CD4-positive, alpha-beta T cell treated with Interleukin-15 for 4 hours (primary cell): Measurements from ENCODE around the gene ATP5F1A.
"Not testable (repeated sequence)": the region's sequence is repeated elsewhere in the genome, so short reads cannot be mapped to it uniquely, and the experiment has no call there.

Experiments used
- DNase-seq: peaks from one replicate; pipeline ENCODE4 v3.0.0-alpha.2; 2020; ENCODE audit warnings: low spot score

ATP5F1A gene

DNA sequence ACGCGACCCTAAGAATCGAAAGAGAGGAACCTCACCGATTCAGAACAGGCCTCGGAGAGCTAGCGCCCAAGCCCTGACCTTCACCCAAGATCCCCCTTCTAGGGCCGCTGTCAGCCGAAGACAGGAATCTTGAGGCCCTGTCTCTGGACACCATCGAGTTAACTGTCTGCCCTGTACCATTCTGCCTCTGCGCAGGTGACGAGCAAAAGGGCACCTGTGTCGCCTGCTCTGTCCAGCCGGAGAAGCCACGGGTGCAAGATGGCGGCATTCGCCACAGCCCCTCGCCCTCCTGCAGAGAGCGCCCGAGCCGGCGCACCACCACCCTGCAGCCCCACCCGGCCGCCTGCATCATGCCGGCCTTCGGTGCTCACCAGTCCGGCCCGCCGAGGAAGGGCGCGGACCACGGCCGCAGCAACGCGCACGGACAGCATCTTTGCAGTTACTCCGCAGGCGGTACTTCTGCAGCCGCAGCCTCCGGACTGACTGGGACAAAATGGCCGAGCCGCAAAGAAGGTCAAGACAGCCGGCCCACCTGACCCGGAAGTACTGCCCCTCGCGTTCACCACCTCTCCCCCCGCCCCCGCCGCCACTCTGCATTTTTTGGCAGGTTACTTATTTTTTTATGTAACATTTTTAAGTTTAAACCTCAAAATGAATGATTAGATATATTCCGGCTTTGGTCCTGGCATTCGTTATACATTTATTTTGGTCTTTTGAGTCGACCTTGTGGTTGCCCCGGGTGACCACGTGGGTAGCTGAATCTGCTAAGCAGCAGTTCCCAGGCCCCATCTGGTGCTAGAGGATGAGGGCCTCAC lies at the start of gene ATP5F1A:
TSS of gene ATP5F1A (minus strand) at position 496 of the 815 bp plus-strand sequence. CDS start at position 431, 65 bp downstream.
- DNase-seq = peak; percentile 80

DNA sequence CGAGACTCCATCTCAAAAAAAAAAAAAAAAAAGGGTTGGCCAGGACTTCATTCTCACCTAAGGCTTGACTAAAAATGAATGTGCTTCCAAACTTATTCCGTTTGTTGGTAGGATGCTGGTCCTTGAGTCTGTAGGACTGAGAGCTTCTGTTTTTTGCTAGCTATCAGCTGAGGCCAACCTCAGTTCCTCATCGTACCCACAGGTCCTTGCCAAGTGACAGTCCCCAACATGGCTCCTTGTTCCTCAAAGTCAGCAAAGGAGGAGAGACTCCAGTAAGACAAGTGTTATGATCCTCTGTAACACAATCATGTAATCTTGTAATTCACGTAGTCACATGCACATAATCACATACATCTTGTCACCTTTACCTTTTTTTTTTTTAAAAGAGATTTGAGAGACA lies 43.1 kb upstream of the ATP5F1A start:
- DNase-seq = no peak

GRCh38 chr18:46140173-46140572 lies 42.1 kb upstream of the ATP5F1A start:
- DNase-seq = no peak

DNA sequence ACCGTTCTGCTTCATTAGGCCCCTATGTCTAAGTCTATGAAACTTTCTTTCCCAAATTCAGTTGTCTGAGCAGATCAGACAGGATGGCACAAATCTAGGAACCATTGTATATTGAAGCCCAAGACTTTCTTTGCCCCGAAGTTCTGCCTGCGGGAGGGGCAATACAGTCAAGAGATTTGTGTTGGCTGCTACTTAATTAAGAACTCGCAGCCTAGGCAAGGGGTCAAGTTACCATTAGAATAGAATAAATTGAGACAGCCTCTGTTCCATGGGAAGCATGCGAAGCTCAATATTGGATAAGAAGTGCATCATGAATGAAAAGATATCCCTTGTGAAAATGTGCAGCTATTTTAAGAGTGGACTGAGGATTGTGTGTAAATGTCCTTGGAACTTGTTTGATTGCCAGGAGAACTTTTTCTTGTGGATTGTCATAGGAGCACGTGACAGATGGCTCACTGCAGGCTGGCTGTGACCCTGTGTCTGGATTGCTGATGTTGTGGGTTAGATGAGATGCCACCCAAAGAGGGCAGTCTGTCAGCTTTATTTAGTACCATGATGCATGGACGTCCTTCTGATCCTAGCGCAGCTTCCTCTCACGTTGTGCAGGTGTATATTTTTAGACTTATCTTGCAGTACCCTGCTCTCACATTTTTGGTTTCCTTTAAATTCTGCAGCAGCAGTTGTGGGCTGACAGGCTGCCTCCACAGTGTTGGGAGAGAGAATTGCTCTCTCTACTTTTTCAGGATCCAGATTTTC lies 37.0 kb upstream of the ATP5F1A start:
- no peak for DNase-seq

- DNase-seq = no peak
Observed at GRCh38 chr18:46133534-46133933, 35.4 kb upstream of the ATP5F1A start.

DNA sequence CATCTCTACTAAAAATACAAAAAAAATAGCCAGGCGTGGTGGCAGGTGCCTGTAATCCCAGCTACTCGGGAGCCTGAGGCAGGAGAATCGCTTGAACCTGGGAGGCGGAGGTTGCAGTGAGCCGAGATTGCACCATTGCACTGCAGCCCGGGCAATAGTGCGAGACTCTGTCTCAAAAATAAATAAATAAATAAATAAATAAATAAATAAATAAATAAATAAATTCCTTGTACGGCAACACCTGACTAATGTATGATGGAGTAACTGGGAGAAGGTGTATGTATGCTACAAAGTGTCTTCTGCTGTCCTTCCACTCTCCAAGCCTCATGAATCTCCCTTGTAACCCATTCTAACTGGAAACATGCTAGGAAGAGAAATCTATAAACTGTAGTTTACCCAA lies 32.5 kb upstream of the ATP5F1A start:
- DNase-seq = not testable (repeated sequence)

DNA sequence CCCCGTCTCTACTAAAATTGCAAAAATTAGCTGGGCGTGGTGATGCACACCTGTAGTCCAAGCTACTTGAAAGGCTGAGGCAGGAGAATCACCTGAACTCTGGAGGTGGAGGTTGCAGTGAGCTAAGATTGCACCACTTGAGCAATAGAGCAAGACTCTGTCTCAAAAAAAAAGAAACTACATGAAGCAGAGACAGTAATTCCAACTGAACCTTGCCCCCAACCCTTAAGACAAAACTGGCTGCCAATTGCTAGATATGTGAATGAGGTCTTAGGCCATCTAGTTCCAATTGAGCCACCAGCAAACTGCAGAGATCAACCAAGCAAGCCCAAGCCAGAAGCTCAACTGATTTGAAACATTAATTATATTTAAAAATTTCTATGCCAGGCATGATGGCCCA lies 32.0 kb upstream of the ATP5F1A start:
- DNase-seq = no peak

DNA sequence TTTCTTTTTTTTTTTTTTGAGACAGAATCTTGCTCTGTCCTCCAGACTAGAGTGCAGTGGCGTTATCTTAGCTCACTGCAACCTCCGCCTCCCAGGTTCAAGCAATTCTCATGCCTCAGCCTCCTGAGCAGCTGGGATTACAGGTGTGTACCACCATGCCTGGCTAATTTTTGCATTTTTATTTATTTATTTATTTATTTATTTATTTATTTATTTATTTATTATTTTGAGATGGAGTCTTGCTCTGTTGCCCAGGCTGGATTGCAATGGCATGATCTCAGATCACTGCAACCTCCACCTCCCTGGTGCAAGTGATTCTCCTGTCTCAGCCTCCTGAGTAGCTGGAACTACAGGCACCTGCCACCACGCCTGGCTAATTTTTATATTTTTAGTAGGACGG lies 28.5 kb upstream of the ATP5F1A start:
- not testable (repeated sequence) for DNase-seq

GRCh38 chr18:46113751-46114150 lies 15.7 kb upstream of the ATP5F1A start:
- no peak for DNase-seq

- no peak for DNase-seq
Observed at GRCh38 chr18:46110406-46110805, 12.3 kb upstream of the ATP5F1A start.

DNA sequence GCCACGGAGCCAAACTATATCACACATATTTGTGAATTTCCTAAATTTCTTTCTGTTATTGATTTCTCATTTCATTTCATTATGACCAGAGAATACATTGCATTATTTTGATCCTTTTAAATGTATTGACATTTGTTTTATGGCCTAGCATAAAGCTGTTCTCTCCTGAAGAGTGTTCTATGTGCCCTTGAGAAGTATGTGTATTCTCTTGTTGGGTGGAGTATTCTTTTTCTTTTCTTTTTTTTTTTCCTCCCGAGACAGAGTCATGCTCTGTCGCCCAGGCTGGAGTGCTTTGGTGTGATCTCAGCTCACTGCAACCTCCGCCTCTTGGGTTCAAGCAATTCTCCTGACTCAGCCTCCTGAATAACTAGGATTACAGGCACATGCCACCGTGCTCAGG lies 11.3 kb upstream of the ATP5F1A start:
- no peak for DNase-seq

DNA sequence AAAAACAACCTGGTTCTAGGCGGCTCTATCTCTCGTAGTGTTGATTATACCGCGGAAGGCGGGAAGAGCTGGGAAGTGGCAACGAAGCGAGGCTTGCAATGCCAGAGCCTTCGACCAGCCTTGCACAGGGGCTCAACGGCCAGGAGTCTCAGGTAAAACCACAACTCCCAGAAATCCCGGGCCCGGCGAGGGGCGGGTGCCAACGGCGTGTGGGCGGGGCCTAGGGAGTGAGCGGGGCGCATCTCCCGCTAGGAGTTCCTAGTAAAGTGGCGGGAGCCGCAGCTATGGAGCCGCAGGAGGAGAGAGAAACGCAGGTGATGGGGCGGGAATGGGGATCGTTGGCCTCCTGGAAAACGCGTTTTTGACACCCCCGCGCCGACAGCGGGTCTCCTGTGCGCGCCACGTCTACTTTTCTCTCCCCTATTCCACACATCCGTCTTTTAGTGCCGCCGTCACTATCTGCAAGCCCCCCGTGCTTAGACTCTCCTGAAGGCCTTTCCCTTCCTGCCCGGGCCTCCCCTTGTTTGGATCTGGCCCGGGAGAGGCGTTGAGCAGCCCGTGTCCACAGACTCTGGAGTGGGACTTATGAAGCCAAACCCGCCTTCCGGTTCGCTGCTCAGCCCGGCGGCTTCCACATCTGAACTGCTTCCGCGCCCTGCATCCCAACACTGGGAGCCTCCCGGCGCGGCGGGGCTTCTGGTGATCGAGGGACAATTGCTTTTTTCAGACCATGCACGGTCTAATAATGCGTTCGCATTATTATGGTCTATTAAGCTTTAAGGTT lies 6.2 kb upstream of the ATP5F1A start, which contains the start of gene HAUS1:
TSS of gene HAUS1 (plus strand) at position 258 of the 784 bp plus-strand sequence. CDS start at position 285, 27 bp downstream.
- DNase-seq = peak; percentile 80

DNA sequence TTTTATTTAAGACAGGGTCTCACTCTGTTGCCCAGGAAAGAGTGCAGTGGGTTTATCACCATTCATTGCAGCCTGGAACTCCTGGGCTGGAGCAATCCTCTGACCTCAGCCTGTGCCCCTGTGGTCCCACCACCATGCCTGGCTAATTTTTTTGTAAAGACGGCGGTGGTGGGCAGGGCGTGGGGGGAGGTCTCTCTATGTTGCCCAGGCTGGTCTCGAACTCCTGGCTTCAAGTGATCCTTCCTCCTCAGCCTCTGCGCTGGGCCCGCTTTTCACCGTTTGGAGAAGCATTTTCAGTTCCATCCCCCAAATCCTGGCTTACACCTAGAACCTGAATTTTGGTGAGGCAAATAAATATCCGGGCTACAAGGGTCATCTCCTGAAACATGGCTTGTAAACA lies 1.4 kb upstream of the ATP5F1A start:
- no peak for DNase-seq

GRCh38 chr18:46098616-46098933 lies 479 bp upstream of the ATP5F1A start:
- DNase-seq = no peak

DNA sequence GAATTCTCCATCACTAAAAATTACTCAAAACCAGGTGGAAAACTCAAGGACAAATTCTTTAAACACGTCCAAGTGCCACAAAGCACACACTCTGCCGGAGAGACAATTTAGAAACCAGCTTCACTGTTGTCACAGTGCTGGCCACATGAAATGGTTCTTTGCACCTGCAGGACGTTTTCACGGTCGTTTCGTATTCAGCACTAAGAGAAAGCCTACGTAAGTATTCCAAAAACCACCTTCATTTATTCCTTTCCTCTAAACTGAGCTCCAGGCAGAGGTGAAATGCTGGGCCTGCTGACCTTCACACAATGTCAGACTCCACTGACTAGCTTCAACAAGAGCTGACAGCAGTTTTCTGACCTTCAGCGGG lies 680 bp downstream of the ATP5F1A start:
- no peak for DNase-seq

GRCh38 chr18:46096651-46097300 lies 1.3 kb downstream of the ATP5F1A start:
- no peak for DNase-seq

DNA sequence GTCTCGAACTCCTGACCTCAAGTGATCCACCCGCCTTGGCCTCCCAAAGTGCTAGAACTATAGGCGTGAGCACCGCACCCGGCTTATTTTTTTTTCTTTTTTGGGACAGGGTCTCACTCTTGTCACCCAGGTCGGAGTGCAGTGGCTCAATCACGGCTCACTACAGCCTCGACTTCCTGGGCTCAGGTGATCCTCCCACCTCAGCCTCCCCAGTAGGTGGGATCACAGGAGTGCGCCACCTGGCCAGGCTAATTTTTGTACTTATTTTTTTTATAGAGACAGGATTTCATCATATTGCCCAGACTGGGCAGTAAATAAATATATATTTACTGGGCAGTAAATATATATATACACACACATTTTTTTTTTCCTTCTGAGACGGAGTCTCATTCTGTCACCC lies 2.6 kb downstream of the ATP5F1A start:
- no peak for DNase-seq

GRCh38 chr18:46088501-46088900 lies 9.6 kb downstream of the ATP5F1A start:
- not testable (repeated sequence) for DNase-seq

DNA sequence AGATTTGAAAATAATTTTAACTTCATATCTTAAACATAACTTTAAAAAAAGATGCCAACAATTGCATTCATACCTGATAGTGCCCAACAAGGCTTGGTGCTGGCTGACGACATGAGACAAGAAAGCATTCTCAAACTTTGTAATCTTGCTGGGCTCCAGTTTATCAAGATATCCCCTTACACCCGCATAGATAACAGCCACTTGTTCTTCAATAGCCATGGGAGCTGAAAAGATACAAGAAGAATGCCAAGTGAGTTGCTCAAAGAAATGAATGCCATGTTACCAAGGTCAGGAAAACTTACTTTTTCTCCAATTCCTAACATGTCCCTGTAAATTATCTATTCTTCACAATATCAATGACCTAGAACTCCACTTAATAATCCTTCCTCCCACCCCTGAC lies 13.7 kb downstream of the ATP5F1A start:
- no peak for DNase-seq

DNA sequence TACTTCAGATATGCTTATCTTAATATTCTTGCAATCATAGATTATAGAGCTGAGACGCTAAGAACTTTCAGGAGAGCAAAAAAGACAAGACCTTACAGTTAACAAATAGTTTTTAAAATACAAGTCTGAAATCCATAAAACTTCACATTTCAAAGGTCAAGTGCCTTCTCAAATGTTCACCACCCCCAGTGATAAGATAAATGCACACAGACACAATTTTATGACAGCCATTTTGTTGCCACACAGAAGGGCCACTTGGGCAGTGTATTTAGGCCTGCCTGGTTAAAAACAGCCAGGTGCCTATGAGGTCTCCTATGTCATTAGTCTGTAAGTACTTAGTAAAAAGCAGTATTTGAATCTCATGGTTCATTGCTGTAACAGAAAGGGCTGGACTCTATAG lies 17.9 kb downstream of the ATP5F1A start:
- no peak for DNase-seq

DNA sequence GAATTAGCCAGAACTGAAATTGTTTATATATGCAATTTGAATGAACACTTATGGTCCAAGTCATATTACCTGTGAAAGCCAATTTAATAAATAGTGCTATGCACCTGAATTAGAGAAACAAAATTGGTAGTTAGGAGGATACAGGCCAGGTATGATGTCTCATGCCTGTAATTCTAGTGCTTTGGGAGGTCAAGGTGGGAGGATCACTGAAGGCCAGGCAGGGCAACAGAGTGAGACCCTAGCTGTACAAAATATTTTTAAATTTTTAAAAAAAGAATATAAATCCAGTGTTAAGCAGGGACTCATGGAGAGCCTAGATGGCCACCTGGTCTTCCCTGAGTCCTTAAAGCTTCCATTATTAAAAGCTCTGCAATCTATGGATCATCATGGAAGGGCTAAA lies 18.8 kb downstream of the ATP5F1A start:
- DNase-seq = no peak
